ENCODE data around the gene FASLG.

The FASLG gene

DNA sequence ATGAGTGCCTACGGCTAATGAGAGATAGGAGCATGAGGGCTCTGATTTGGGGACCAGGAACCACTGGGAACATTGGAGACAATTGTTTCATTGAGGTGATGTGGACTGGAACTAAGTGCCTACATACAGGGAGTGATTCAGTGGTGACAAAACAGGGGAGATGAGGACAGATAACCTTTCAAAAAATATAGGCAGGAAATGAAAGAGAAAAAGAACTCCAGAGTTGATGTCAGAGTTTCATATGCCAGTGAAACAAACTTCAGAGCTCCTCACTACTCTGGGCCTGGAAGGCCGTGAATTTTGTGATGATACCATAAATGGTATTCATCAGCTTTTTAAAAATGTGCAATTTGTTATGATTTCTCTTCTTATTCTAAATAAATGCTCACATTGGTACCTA, 39.3 kb downstream of the FASLG start:
- Histone ChIP-seq H3K9me3 (ENCODE audit: control insufficient read depth in 5 of 5, low read length in 5 of 5) (no peaks in the 10 kb centered on the region), H3K27ac (ENCODE audit: low read depth, low read length) (no peak overlapping the region), H3K27me3 (ENCODE audit: control insufficient read depth in 5 of 5, insufficient read depth in 4 of 5, low read length in 5 of 5) (no peaks in the 10 kb centered on the region), H3K36me3 (ENCODE audit: control insufficient read depth in 5 of 5, insufficient read depth in 5 of 5, low read length in 5 of 5) (no peaks in the 10 kb centered on the region), H3K9ac (ENCODE audit: low read length in 5 of 5) (no peak overlapping the region), H3K4me1 (ENCODE audit: control insufficient read depth in 5 of 5, insufficient read depth in 5 of 5, low read length in 5 of 5) (no peaks in the 10 kb centered on the region), H3K4me3 (ENCODE audit: low read depth in 1 of 5, low read length in 5 of 5) (no peak overlapping the region)

DNA sequence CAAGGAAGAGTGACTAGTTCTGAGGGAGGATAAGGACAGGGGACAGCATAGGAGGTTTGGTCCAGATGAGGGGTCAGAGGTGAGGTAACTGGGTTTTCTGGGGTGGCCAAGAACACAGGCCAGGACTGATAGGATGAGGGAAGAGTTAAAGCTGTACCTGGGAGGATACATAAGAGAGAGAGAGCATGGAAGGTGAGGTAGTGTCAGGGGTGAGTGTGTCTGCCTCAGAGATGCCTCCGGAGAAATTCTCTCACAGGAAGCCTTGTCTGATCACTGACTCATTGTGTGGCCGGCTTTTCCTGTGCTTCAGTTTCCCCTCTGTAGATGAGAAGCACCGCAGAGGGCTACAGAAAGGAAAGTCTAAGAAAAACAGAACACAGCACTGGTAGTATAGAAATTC, 40.2 kb downstream of the FASLG start:
- Histone ChIP-seq H3K4me3 (ENCODE audit: low read depth in 1 of 5, low read length in 5 of 5) (no peak overlapping the region), H3K9ac (ENCODE audit: low read length in 5 of 5) (no peak overlapping the region), H3K36me3 (ENCODE audit: control insufficient read depth in 5 of 5, insufficient read depth in 5 of 5, low read length in 5 of 5) (no peaks in the 10 kb centered on the region), H3K27ac (ENCODE audit: low read depth, low read length) (no peak overlapping the region), H3K4me1 (ENCODE audit: control insufficient read depth in 5 of 5, insufficient read depth in 5 of 5, low read length in 5 of 5) (no peaks in the 10 kb centered on the region), H3K9me3 (ENCODE audit: control insufficient read depth in 5 of 5, low read length in 5 of 5) (no peaks in the 10 kb centered on the region), H3K27me3 (ENCODE audit: control insufficient read depth in 5 of 5, insufficient read depth in 4 of 5, low read length in 5 of 5) (no peaks in the 10 kb centered on the region)

DNA sequence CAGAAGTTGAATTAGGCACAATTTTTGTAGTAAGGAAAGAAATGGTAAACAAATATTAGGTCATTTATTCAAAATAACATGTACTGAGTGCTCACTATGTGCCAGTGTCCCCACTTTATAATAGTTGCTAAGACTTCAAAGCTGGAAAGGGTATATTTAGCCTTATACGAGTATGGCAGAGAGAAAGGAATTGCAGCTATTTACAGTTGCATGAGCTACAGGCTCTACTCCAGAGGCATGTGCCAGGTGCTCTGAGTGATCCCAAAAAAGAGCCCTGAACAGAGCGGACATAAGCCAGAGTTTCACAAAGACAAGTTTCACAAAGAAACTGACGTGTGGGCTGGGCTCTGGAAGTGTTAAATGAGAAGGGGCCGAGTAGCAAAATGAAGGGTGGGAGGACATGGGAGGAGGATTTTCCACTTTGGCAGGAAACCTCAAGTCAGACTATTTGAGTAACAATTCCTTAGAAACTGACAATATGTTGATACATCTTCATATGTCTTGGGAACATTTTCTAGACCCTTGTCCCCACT, 40.9 kb downstream of the FASLG start:
- no peaks in the 10 kb centered on the region for H3K4me1 ChIP-seq (ENCODE audit: control insufficient read depth in 5 of 5, insufficient read depth in 5 of 5, low read length in 5 of 5)
- no peaks in the 10 kb centered on the region for H3K36me3 ChIP-seq (ENCODE audit: control insufficient read depth in 5 of 5, insufficient read depth in 5 of 5, low read length in 5 of 5)
- no peak overlapping the region for H3K4me3 ChIP-seq (ENCODE audit: low read depth in 1 of 5, low read length in 5 of 5)
- H3K9me3 ChIP-seq (ENCODE audit: control insufficient read depth in 5 of 5, low read length in 5 of 5): no peaks in the 10 kb centered on the region
- H3K9ac ChIP-seq (ENCODE audit: low read length in 5 of 5): no peak overlapping the region
- H3K27me3 ChIP-seq (ENCODE audit: control insufficient read depth in 5 of 5, insufficient read depth in 4 of 5, low read length in 5 of 5): no peaks in the 10 kb centered on the region
- H3K27ac ChIP-seq (ENCODE audit: low read depth, low read length): no peak overlapping the region

- Histone ChIP-seq H3K27ac (ENCODE audit: low read depth, low read length) (no peak overlapping the region), H3K36me3 (ENCODE audit: control insufficient read depth in 5 of 5, insufficient read depth in 5 of 5, low read length in 5 of 5) (no peaks in the 10 kb centered on the region), H3K27me3 (ENCODE audit: control insufficient read depth in 5 of 5, insufficient read depth in 4 of 5, low read length in 5 of 5) (no peaks in the 10 kb centered on the region), H3K4me1 (ENCODE audit: control insufficient read depth in 5 of 5, insufficient read depth in 5 of 5, low read length in 5 of 5) (no peaks in the 10 kb centered on the region), H3K9ac (ENCODE audit: low read length in 5 of 5) (no peak overlapping the region), H3K9me3 (ENCODE audit: control insufficient read depth in 5 of 5, low read length in 5 of 5) (no peaks in the 10 kb centered on the region), H3K4me3 (ENCODE audit: low read depth in 1 of 5, low read length in 5 of 5) (no peak overlapping the region)
Observed at GRCh38 chr1:172700556-172700955, 41.7 kb downstream of the FASLG start.

DNA sequence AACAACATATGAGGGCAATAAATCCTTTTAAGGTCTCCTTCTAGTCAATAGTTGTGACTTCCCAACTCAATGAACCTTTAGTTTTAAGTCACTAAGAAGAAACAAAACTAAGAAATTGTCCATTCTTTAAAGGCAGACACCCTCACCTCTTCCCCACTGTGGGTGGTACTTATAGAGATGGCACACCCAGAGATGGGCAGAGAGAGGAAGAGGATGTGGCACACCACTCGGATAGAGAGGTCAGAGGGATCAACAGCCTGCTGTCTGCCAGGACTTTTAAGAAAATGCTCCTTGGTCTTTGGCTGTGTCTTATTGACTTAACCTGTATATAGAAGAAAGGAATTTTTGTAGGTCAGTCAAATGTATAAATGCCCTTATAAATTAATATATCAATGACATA, 45.1 kb downstream of the FASLG start:
- no peaks in the 10 kb centered on the region for H3K4me1 ChIP-seq (ENCODE audit: control insufficient read depth in 5 of 5, insufficient read depth in 5 of 5, low read length in 5 of 5)
- H3K27me3 ChIP-seq (ENCODE audit: control insufficient read depth in 5 of 5, insufficient read depth in 4 of 5, low read length in 5 of 5): peaks cover 0 to 5% (median 0%) of the 10 kb centered on the region in 5 donors
- no peak overlapping the region for H3K27ac ChIP-seq (ENCODE audit: low read depth, low read length)
- H3K9me3 ChIP-seq (ENCODE audit: control insufficient read depth in 5 of 5, low read length in 5 of 5): no peaks in the 10 kb centered on the region
- H3K36me3 ChIP-seq (ENCODE audit: control insufficient read depth in 5 of 5, insufficient read depth in 5 of 5, low read length in 5 of 5): no peaks in the 10 kb centered on the region
- no peak overlapping the region for H3K9ac ChIP-seq (ENCODE audit: low read length in 5 of 5)
- H3K4me3 ChIP-seq (ENCODE audit: low read depth in 1 of 5, low read length in 5 of 5): no peak overlapping the region

DNA sequence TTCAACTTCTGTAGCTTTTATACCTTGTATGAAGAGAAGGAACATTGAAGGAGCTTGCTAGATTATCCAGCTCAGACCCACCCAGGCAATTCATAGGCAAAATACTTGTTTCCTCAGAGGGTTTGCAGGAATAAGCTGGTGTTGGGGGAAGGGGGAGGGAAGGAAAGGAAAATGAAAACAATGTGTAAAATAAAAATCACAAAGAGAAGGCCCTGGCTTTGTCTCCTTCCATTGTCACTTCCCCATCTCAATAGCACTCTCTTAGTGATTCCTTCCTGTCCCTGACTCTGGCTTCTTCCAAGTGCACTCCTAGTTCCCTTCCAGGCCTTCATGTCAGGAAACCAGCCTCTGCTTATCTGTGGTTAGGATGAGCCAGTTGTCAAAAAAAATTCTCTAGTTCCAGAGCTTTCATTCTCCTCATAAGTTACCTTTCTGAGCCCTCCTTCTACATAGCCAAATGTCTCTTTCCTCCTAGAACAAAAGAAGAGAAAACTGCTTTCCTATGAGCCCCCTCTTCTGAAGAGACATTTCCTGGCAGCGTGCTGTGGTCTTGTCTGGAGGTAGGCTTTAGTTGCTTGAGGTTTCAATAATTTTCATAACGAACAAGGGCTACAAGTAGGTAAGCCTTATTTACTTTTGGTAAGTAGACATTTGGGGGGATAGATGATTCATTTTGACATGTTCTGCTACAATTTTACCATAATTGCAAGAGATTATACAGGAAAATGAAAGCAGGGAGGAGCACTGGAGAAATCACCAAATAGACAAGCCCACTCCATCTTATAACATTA, 45.7 kb downstream of the FASLG start:
- no peaks in the 10 kb centered on the region for H3K36me3 ChIP-seq (ENCODE audit: control insufficient read depth in 5 of 5, insufficient read depth in 5 of 5, low read length in 5 of 5)
- no peak overlapping the region for H3K9ac ChIP-seq (ENCODE audit: low read length in 5 of 5)
- no peak overlapping the region for H3K4me3 ChIP-seq (ENCODE audit: low read depth in 1 of 5, low read length in 5 of 5)
- no peaks in the 10 kb centered on the region for H3K9me3 ChIP-seq (ENCODE audit: control insufficient read depth in 5 of 5, low read length in 5 of 5)
- no peaks in the 10 kb centered on the region for H3K4me1 ChIP-seq (ENCODE audit: control insufficient read depth in 5 of 5, insufficient read depth in 5 of 5, low read length in 5 of 5)
- H3K27ac ChIP-seq (ENCODE audit: low read depth, low read length): no peak overlapping the region
- peaks cover 0 to 5% (median 0%) of the 10 kb centered on the region in 5 donors for H3K27me3 ChIP-seq (ENCODE audit: control insufficient read depth in 5 of 5, insufficient read depth in 4 of 5, low read length in 5 of 5)

GRCh38 chr1:172708452-172708851, 49.5 kb downstream of the FASLG start:
- no peaks in the 10 kb centered on the region for H3K36me3 ChIP-seq (ENCODE audit: control insufficient read depth in 5 of 5, insufficient read depth in 5 of 5, low read length in 5 of 5)
- no peak overlapping the region for H3K27ac ChIP-seq (ENCODE audit: low read depth, low read length)
- H3K9me3 ChIP-seq (ENCODE audit: control insufficient read depth in 5 of 5, low read length in 5 of 5): no peaks in the 10 kb centered on the region
- H3K9ac ChIP-seq (ENCODE audit: low read length in 5 of 5): no peak overlapping the region
- H3K4me3 ChIP-seq (ENCODE audit: low read depth in 1 of 5, low read length in 5 of 5): no peak overlapping the region
- H3K27me3 ChIP-seq (ENCODE audit: control insufficient read depth in 5 of 5, insufficient read depth in 4 of 5, low read length in 5 of 5): peaks cover 0 to 5% (median 0%) of the 10 kb centered on the region in 5 donors
- no peaks in the 10 kb centered on the region for H3K4me1 ChIP-seq (ENCODE audit: control insufficient read depth in 5 of 5, insufficient read depth in 5 of 5, low read length in 5 of 5)

- Histone ChIP-seq H3K27ac (ENCODE audit: low read depth, low read length) (no peak overlapping the region), H3K36me3 (ENCODE audit: control insufficient read depth in 5 of 5, insufficient read depth in 5 of 5, low read length in 5 of 5) (no peaks in the 10 kb centered on the region), H3K4me3 (ENCODE audit: low read depth in 1 of 5, low read length in 5 of 5) (no peak overlapping the region), H3K9me3 (ENCODE audit: control insufficient read depth in 5 of 5, low read length in 5 of 5) (no peaks in the 10 kb centered on the region), H3K27me3 (ENCODE audit: control insufficient read depth in 5 of 5, insufficient read depth in 4 of 5, low read length in 5 of 5) (peaks cover 0 to 5% (median 0%) of the 10 kb centered on the region in 5 donors), H3K4me1 (ENCODE audit: control insufficient read depth in 5 of 5, insufficient read depth in 5 of 5, low read length in 5 of 5) (no peaks in the 10 kb centered on the region), H3K9ac (ENCODE audit: low read length in 5 of 5) (no peak overlapping the region)
Observed at GRCh38 chr1:172711558-172711957, 52.7 kb downstream of the FASLG start.

GRCh38 chr1:172713466-172713865, 54.6 kb downstream of the FASLG start:
- H3K36me3 ChIP-seq (ENCODE audit: control insufficient read depth in 5 of 5, insufficient read depth in 5 of 5, low read length in 5 of 5): no peaks in the 10 kb centered on the region
- H3K27me3 ChIP-seq (ENCODE audit: control insufficient read depth in 5 of 5, insufficient read depth in 4 of 5, low read length in 5 of 5): peaks cover 0 to 3% (median 0%) of the 10 kb centered on the region in 5 donors
- H3K9me3 ChIP-seq (ENCODE audit: control insufficient read depth in 5 of 5, low read length in 5 of 5): no peaks in the 10 kb centered on the region
- H3K27ac ChIP-seq (ENCODE audit: low read depth, low read length): no peak overlapping the region
- no peaks in the 10 kb centered on the region for H3K4me1 ChIP-seq (ENCODE audit: control insufficient read depth in 5 of 5, insufficient read depth in 5 of 5, low read length in 5 of 5)
- H3K9ac ChIP-seq (ENCODE audit: low read length in 5 of 5): no peak overlapping the region
- no peak overlapping the region for H3K4me3 ChIP-seq (ENCODE audit: low read depth in 1 of 5, low read length in 5 of 5)

Measured in subcutaneous abdominal adipose tissue (tissue), 5 donors.